ENCODE data around the gene ATP8B3. TPM values are rescaled to one million over a fixed set of nuclear protein-coding genes. Genes with fewer than 3 reads are reported as not detected.

Gene ATP8B3
- total RNA-seq (2014; rRNA removed; shearing (Covaris generic); ENCODE audit: low replicate concordance): 1.0 and 6.0 TPM in 2 replicates

GRCh38 chr19:1811942-1812425 lies at the start of gene ATP8B3:
Gene ATP8B3 (minus strand): TSS chr19:1812276. CDS start chr19:1811736, 540 bp downstream.
- H4K20me1 ChIP-seq (ENCODE audit: insufficient read depth, low read depth, low read length): no peaks in the 10 kb centered on the region
- no peak within 1 kb of the TSS; the same call in 1 of the 2 replicates for H3K27ac ChIP-seq (ENCODE audit: low read length)
- DNase-seq: no peak
- H3K27me3 ChIP-seq (ENCODE audit: low read length): no peaks in the 10 kb centered on the region
- H3K4me1 ChIP-seq (ENCODE audit: low read length): peaks cover 19% of the 10 kb centered on the region
- H3K36me3 ChIP-seq (ENCODE audit: insufficient read depth, low read length): no peaks in the 10 kb centered on the region
- peak within 1 kb of the TSS; percentile 61 for H3K4me3 ChIP-seq (ENCODE audit: low read length)
- peak within 1 kb of the TSS; percentile 68 for H3K9ac ChIP-seq (ENCODE audit: low read length)
- peak within 1 kb of the TSS; percentile 75 for H3K4me2 ChIP-seq (ENCODE audit: low read depth, low read length, poor library complexity, severe bottlenecking)
- no peaks in the 10 kb centered on the region for H3K9me3 ChIP-seq (ENCODE audit: low read length)
- H3K9me2 ChIP-seq (replicated peaks; ENCODE audit: insufficient read depth, low read length): no peaks in the 10 kb centered on the region
- no peak within 1 kb of the TSS for H2AFZ ChIP-seq (ENCODE audit: low read length)
- no peaks in the 10 kb centered on the region for H3K79me2 ChIP-seq (ENCODE audit: low read length)

GRCh38 chr19:1861599-1862031 lies 49.5 kb upstream of the ATP8B3 start:
- H3K4me1 ChIP-seq (ENCODE audit: low read length): peaks cover 55% of the 10 kb centered on the region
- H3K27me3 ChIP-seq (ENCODE audit: low read length): no peaks in the 10 kb centered on the region
- peaks cover 68% of the 10 kb centered on the region for H3K79me2 ChIP-seq (ENCODE audit: low read length)
- no peaks in the 10 kb centered on the region for H3K9me2 ChIP-seq (replicated peaks; ENCODE audit: insufficient read depth, low read length)
- peak overlapping the region; percentile 93 for H3K4me3 ChIP-seq (ENCODE audit: low read length)
- no peak overlapping the region for H2AFZ ChIP-seq (ENCODE audit: low read length)
- peaks cover 39% of the 10 kb centered on the region; the same call in 1 of the 2 replicates for H4K20me1 ChIP-seq (ENCODE audit: insufficient read depth, low read depth, low read length)
- H3K9ac ChIP-seq (ENCODE audit: low read length): peak overlapping the region; percentile 97
- H3K27ac ChIP-seq (ENCODE audit: low read length): peak overlapping the region; percentile 84
- H3K4me2 ChIP-seq (ENCODE audit: low read depth, low read length, poor library complexity, severe bottlenecking): peak overlapping the region; percentile 90
- no peaks in the 10 kb centered on the region for H3K9me3 ChIP-seq (ENCODE audit: low read length)
- peak; percentile 58 for DNase-seq
- H3K36me3 ChIP-seq (ENCODE audit: insufficient read depth, low read length): no peaks in the 10 kb centered on the region

- peaks cover 74% of the 10 kb centered on the region for H3K79me2 ChIP-seq (ENCODE audit: low read length)
- H2AFZ ChIP-seq (ENCODE audit: low read length): no peak overlapping the region
- peaks cover 61% of the 10 kb centered on the region for H3K4me1 ChIP-seq (ENCODE audit: low read length)
- H3K27me3 ChIP-seq (ENCODE audit: low read length): no peaks in the 10 kb centered on the region
- H3K9ac ChIP-seq (ENCODE audit: low read length): peak overlapping the region; percentile 97
- H3K36me3 ChIP-seq (ENCODE audit: insufficient read depth, low read length): no peaks in the 10 kb centered on the region
- peak overlapping the region; percentile 93 for H3K4me3 ChIP-seq (ENCODE audit: low read length)
- peak overlapping the region; percentile 90 for H3K4me2 ChIP-seq (ENCODE audit: low read depth, low read length, poor library complexity, severe bottlenecking)
- H3K9me2 ChIP-seq (replicated peaks; ENCODE audit: insufficient read depth, low read length): no peaks in the 10 kb centered on the region
- peak overlapping the region; percentile 84 for H3K27ac ChIP-seq (ENCODE audit: low read length)
- peaks cover 45% of the 10 kb centered on the region; the same call in 1 of the 2 replicates for H4K20me1 ChIP-seq (ENCODE audit: insufficient read depth, low read depth, low read length)
- H3K9me3 ChIP-seq (ENCODE audit: low read length): no peaks in the 10 kb centered on the region
- no peak for DNase-seq
These were observed 48.9 kb upstream of the ATP8B3 start for GRCh38 chr19:1860821-1861598.

GRCh38 chr19:1860042-1860775 lies 48.1 kb upstream of the ATP8B3 start:
- H3K27me3 ChIP-seq (ENCODE audit: low read length): no peaks in the 10 kb centered on the region
- peak overlapping the region; percentile 84 for H3K27ac ChIP-seq (ENCODE audit: low read length)
- H3K4me1 ChIP-seq (ENCODE audit: low read length): peaks cover 68% of the 10 kb centered on the region
- H3K9me2 ChIP-seq (replicated peaks; ENCODE audit: insufficient read depth, low read length): no peaks in the 10 kb centered on the region
- peaks cover 78% of the 10 kb centered on the region for H3K79me2 ChIP-seq (ENCODE audit: low read length)
- H2AFZ ChIP-seq (ENCODE audit: low read length): no peak overlapping the region
- peaks cover 51% of the 10 kb centered on the region; the same call in 1 of the 2 replicates for H4K20me1 ChIP-seq (ENCODE audit: insufficient read depth, low read depth, low read length)
- H3K9me3 ChIP-seq (ENCODE audit: low read length): no peaks in the 10 kb centered on the region
- peak; percentile 81 for DNase-seq
- H3K4me3 ChIP-seq (ENCODE audit: low read length): peak overlapping the region; percentile 93
- peak overlapping the region; percentile 97 for H3K9ac ChIP-seq (ENCODE audit: low read length)
- H3K4me2 ChIP-seq (ENCODE audit: low read depth, low read length, poor library complexity, severe bottlenecking): peak overlapping the region; percentile 90
- no peaks in the 10 kb centered on the region for H3K36me3 ChIP-seq (ENCODE audit: insufficient read depth, low read length)

- Histone ChIP-seq H3K9me2 (replicated peaks; ENCODE audit: insufficient read depth, low read length) (no peaks in the 10 kb centered on the region), H3K4me3 (ENCODE audit: low read length) (peak overlapping the region; percentile 93; the same call in 1 of the 2 replicates), H3K79me2 (ENCODE audit: low read length) (peaks cover 83% of the 10 kb centered on the region), H4K20me1 (ENCODE audit: insufficient read depth, low read depth, low read length) (peaks cover 59% of the 10 kb centered on the region), H3K36me3 (ENCODE audit: insufficient read depth, low read length) (no peaks in the 10 kb centered on the region), H3K9me3 (ENCODE audit: low read length) (no peaks in the 10 kb centered on the region), H2AFZ (ENCODE audit: low read length) (no peak overlapping the region), H3K4me1 (ENCODE audit: low read length) (peaks cover 72% of the 10 kb centered on the region), H3K27me3 (ENCODE audit: low read length) (no peaks in the 10 kb centered on the region), H3K27ac (ENCODE audit: low read length) (peak overlapping the region; percentile 96), H3K4me2 (ENCODE audit: low read depth, low read length, poor library complexity, severe bottlenecking) (peak overlapping the region; percentile 90), H3K9ac (ENCODE audit: low read length) (peak overlapping the region; percentile 97)
- DNase-seq: no peak
These were observed 47.3 kb upstream of the ATP8B3 start for GRCh38 chr19:1859331-1859781.

- peaks cover 64% of the 10 kb centered on the region for H4K20me1 ChIP-seq (ENCODE audit: insufficient read depth, low read depth, low read length)
- H3K4me3 ChIP-seq (ENCODE audit: low read length): peak overlapping the region; percentile 93; the same call in 1 of the 2 replicates
- no peaks in the 10 kb centered on the region for H3K9me2 ChIP-seq (replicated peaks; ENCODE audit: insufficient read depth, low read length)
- no peaks in the 10 kb centered on the region for H3K27me3 ChIP-seq (ENCODE audit: low read length)
- peaks cover 80% of the 10 kb centered on the region for H3K4me1 ChIP-seq (ENCODE audit: low read length)
- H3K4me2 ChIP-seq (ENCODE audit: low read depth, low read length, poor library complexity, severe bottlenecking): peak overlapping the region; percentile 90
- no peak overlapping the region for H2AFZ ChIP-seq (ENCODE audit: low read length)
- no peaks in the 10 kb centered on the region for H3K9me3 ChIP-seq (ENCODE audit: low read length)
- H3K36me3 ChIP-seq (ENCODE audit: insufficient read depth, low read length): no peaks in the 10 kb centered on the region
- peak; percentile 58 for DNase-seq
- peaks cover 89% of the 10 kb centered on the region for H3K79me2 ChIP-seq (ENCODE audit: low read length)
- H3K9ac ChIP-seq (ENCODE audit: low read length): peak overlapping the region; percentile 97
- peak overlapping the region; percentile 96 for H3K27ac ChIP-seq (ENCODE audit: low read length)
These were observed 46.5 kb upstream of the ATP8B3 start for GRCh38 chr19:1858412-1859081.

- Histone ChIP-seq H3K27me3 (ENCODE audit: low read length) (no peaks in the 10 kb centered on the region), H3K4me2 (ENCODE audit: low read depth, low read length, poor library complexity, severe bottlenecking) (peak overlapping the region; percentile 90), H3K79me2 (ENCODE audit: low read length) (peaks cover 95% of the 10 kb centered on the region), H4K20me1 (ENCODE audit: insufficient read depth, low read depth, low read length) (peaks cover 68% of the 10 kb centered on the region), H3K4me3 (ENCODE audit: low read length) (peak overlapping the region; percentile 93), H3K36me3 (ENCODE audit: insufficient read depth, low read length) (no peaks in the 10 kb centered on the region), H3K9ac (ENCODE audit: low read length) (peak overlapping the region; percentile 97), H3K27ac (ENCODE audit: low read length) (peak overlapping the region; percentile 96), H3K9me3 (ENCODE audit: low read length) (no peaks in the 10 kb centered on the region), H3K9me2 (replicated peaks; ENCODE audit: insufficient read depth, low read length) (no peaks in the 10 kb centered on the region), H2AFZ (ENCODE audit: low read length) (no peak overlapping the region), H3K4me1 (ENCODE audit: low read length) (peaks cover 86% of the 10 kb centered on the region)
- peak; percentile 51 for DNase-seq
These were observed 45.7 kb upstream of the ATP8B3 start for GRCh38 chr19:1857648-1858326.
